NCI-H1092 (cell line): ENCODE results near the gene EEF2KMT.

Source experiments
- DNase-seq: peaks from one replicate; lab custom pipeline; 2025; lab: John Stamatoyannopoulos, UW

EEF2KMT gene

DNA sequence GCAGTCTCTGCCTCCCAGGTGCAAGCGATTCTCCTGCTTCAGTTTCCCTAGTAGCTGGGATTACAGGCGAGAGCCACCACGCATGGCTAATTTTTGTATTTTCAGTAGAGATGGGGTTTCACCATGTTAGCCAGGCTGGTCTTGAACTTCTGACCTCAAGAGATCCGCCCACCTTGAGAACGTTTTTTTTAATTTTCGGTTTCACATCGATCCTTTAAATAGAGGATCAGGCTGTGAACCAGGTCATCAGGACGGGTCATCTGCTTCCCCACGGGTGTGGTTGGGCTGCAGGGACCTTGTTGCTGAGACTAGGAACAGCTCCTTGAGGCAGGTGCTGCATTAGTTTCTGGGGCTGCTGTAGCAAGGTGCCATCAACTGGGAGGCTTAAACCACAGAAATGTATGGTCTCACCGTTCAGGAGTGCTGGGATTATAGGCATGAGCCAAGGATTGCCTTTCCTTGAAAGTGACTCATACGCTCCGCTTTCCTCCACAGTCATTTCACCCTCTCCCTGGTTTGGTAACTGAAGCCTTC is 55.9 kb downstream of the EEF2KMT start:
- no peak for DNase-seq

GRCh38 chr16:5040451-5040850 is 57.1 kb downstream of the EEF2KMT start:
- no peak for DNase-seq

DNA sequence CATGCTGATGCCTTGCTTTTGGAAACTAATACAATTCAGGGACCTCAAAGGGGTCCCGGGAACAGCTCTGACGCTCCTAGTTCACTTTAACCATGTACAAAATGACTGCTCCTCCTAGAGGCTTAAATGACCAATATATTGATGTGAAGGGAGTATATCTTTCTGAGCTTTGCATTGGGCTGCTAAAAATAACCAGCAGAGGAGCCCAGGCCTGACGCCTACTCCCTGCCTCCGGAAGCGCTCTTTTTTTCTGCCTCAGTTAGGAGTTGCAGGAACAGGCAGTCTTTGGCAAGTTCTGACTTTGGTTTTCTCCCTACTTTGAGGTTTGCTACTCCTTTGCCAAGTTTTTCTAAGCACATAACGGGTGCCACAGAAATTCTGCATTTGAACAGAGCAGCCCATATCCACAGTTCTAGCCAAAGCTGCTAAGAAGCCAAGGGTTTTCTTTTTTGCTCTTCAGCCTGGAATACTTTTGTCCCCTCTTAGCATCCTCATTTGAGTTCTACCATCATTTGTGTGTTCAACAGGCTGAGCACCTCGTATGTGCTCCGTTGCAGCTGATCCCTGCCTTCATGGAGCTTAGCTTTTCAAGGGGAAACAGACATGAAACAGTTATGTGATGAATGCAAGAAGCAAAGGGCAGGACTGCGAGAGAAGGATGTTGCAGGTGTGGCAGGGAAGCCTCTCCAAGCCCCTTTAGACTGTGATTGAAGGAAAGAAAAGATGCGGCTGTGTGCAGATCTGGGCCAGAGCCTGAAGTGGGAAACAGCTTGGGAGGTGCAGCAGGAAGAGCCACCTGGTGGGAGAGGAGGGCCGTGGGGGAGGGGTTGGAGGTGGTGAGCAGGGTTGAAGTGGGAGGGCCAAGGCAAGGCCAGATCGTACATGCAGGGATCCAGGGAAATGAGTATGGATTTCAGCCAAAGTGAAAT is 61.1 kb downstream of the EEF2KMT start:
- no peak for DNase-seq

DNA sequence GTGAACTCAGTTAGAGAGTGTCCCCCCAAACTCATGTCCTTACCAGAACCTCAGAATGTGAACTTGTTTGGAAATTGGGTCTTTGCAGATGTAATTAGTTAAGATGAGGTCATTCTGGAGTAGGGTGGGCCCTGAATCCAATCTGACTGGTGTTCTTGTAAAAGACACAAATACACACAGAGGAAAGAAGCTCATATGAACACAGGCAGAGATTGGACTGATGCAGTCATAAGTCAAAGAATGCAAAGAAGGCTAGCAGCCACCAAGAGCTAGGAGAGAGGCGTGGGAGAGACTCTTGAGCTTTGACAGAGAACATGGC is 61.7 kb downstream of the EEF2KMT start:
- DNase-seq: no peak
